ENCODE results near the gene USP1. TPM values are rescaled to one million over a fixed set of nuclear protein-coding genes. Genes with fewer than 3 reads are reported as not detected.

USP1 gene
- polyA plus RNA-seq (20.3 and 21.2 TPM in 2 replicates), polyA minus RNA-seq (29.5 and 33.9 TPM in 2 replicates)

GRCh38 chr1:62436466-62437272 is at the start of gene USP1:
USP1 (plus strand) TSS chr1:62437049; CDS start chr1:62439868, 2,819 bp downstream.
- H3K9ac ChIP-seq (ENCODE audit: low read length) = peak within 1 kb of the TSS; percentile 97
- no peaks in the 10 kb centered on the region for H3K36me3 ChIP-seq (ENCODE audit: insufficient read depth, low read length)
- H2AFZ ChIP-seq (ENCODE audit: low read depth, low read length) = peak within 1 kb of the TSS; percentile 91
- no peaks in the 10 kb centered on the region for H4K20me1 ChIP-seq (ENCODE audit: insufficient read depth)
- H3K4me2 ChIP-seq (ENCODE audit: low read length) = peak within 1 kb of the TSS; percentile 74
- TF ChIP-seq EZH2 (IDR thresholded peaks at IDR 0.05; ENCODE audit: borderline replicate concordance, insufficient read depth, low read length, poor library complexity, severe bottlenecking) (no peak), RAD21 (conservative IDR thresholded peaks at IDR 0.05) (no peak), TAF1 (IDR thresholded peaks at IDR 0.05; ENCODE audit: low read depth) (no peak), POLR2AphosphoS5 (IDR thresholded peaks at IDR 0.05) (peak; percentile 42), CTCF (IDR thresholded peaks at IDR 0.05; ENCODE audit: poor library complexity, severe bottlenecking) (peak; percentile 28), REST (IDR thresholded peaks at IDR 0.05; ENCODE audit: borderline replicate concordance) (peak; percentile 19), MXI1 (conservative IDR thresholded peaks at IDR 0.05; ENCODE audit: poor library complexity, severe bottlenecking) (peak; percentile 91), EP300 (conservative IDR thresholded peaks at IDR 0.05; ENCODE audit: poor library complexity, severe bottlenecking) (peak; percentile 75), SMC3 (conservative IDR thresholded peaks at IDR 0.05; ENCODE audit: poor library complexity) (peak; percentile 59)
- peak within 1 kb of the TSS; percentile 90 for H3K4me3 ChIP-seq (ENCODE audit: low read length)
- H3K79me2 ChIP-seq (replicated peaks; ENCODE audit: insufficient read depth, low read length) = peaks cover 38% of the 10 kb centered on the region
- H3K9me2 ChIP-seq (ENCODE audit: insufficient read depth, low read length) = no peaks in the 10 kb centered on the region
- H3K27ac ChIP-seq (ENCODE audit: low read length) = peak within 1 kb of the TSS; percentile 97
- no peaks in the 10 kb centered on the region for H3F3A ChIP-seq (ENCODE audit: insufficient read depth, low read length, poor library complexity, severe bottlenecking)
- H3K27me3 ChIP-seq (ENCODE audit: insufficient read depth, low read depth, low read length) = no peaks in the 10 kb centered on the region
- no peaks in the 10 kb centered on the region for H3K9me3 ChIP-seq (ENCODE audit: low read length)

- no peaks in the 10 kb centered on the region for H4K20me1 ChIP-seq (ENCODE audit: insufficient read depth)
- H3K36me3 ChIP-seq (ENCODE audit: insufficient read depth, low read length) = no peaks in the 10 kb centered on the region
These were observed 47.3 kb upstream of the USP1 start for GRCh38 chr1:62389531-62389930.

More at GRCh38 chr1:62389531-62389930, 47.3 kb upstream of the USP1 start:
- Histone ChIP-seq H3K9me2 (ENCODE audit: insufficient read depth, low read length) (no peaks in the 10 kb centered on the region), H3K9me3 (ENCODE audit: low read length) (no peaks in the 10 kb centered on the region), H3K4me2 (ENCODE audit: low read length) (no peak overlapping the region), H3F3A (ENCODE audit: insufficient read depth, low read length, poor library complexity, severe bottlenecking) (no peaks in the 10 kb centered on the region), H3K27ac (ENCODE audit: low read length) (no peak overlapping the region), H3K79me2 (replicated peaks; ENCODE audit: insufficient read depth, low read length) (no peaks in the 10 kb centered on the region), H2AFZ (ENCODE audit: low read depth, low read length) (no peak overlapping the region), H3K9ac (ENCODE audit: low read length) (no peak overlapping the region), H3K27me3 (ENCODE audit: insufficient read depth, low read depth, low read length) (no peaks in the 10 kb centered on the region), H3K4me3 (ENCODE audit: low read length) (no peak overlapping the region)
- TF ChIP-seq POLR2AphosphoS5 (IDR thresholded peaks at IDR 0.05) = no peak
- no peak for TF ChIP-seq TAF1 (IDR thresholded peaks at IDR 0.05; ENCODE audit: low read depth)
- no peak for TF ChIP-seq SMC3 (conservative IDR thresholded peaks at IDR 0.05; ENCODE audit: poor library complexity)
- TF ChIP-seq EZH2 (IDR thresholded peaks at IDR 0.05; ENCODE audit: borderline replicate concordance, insufficient read depth, low read length, poor library complexity, severe bottlenecking) = no peak
- no peak for TF ChIP-seq CTCF (IDR thresholded peaks at IDR 0.05; ENCODE audit: poor library complexity, severe bottlenecking)
- TF ChIP-seq EP300 (conservative IDR thresholded peaks at IDR 0.05; ENCODE audit: poor library complexity, severe bottlenecking) = no peak
- no peak for TF ChIP-seq RAD21 (conservative IDR thresholded peaks at IDR 0.05)
- no peak for TF ChIP-seq MXI1 (conservative IDR thresholded peaks at IDR 0.05; ENCODE audit: poor library complexity, severe bottlenecking)
- no peak for TF ChIP-seq REST (IDR thresholded peaks at IDR 0.05; ENCODE audit: borderline replicate concordance)

Measured in neural cell (in vitro differentiated cells).